Activated T-helper 2 cell treated with anti-CD3 and anti-CD28 coated beads, Interferon-gamma antibody, Interleukin-2, Interleukin-4, amounts not matched to agents 10 μg/mL and 5 μg/mL and 100 μg/mL, durations not matched to agents 14 hours and 24 hours and 36 hours (primary cell): ENCODE results near the gene FAM184B. TPM values are rescaled to one million over a fixed set of nuclear protein-coding genes. Genes with fewer than 3 reads are reported as not detected.
A peak's percentile ranks its signal among the peaks of the same experiment; 100 is the strongest.

ENCODE experiments used
- DNase-seq: peaks from one replicate; pipeline ENCODE4 v3.0.0; 2021; ENCODE audit warnings: low spot score
- H3K27ac Mint-ChIP-seq: one replicate; pipeline ENCODE4 v1.8.0; 2021; ENCODE audit warnings: mixed read lengths
- H3K27me3 Mint-ChIP-seq: one replicate; pipeline ENCODE4 v1.8.0; 2021; ENCODE audit warnings: low read depth, mixed read lengths
- H3K36me3 Mint-ChIP-seq: one replicate; pipeline ENCODE4 v1.8.0; 2021; ENCODE audit warnings: low read depth, mixed read lengths
- H3K4me1 Mint-ChIP-seq: one replicate; pipeline ENCODE4 v1.8.0; 2021; ENCODE audit warnings: low read depth, mixed read lengths
- H3K4me3 Mint-ChIP-seq: one replicate; pipeline ENCODE4 v1.8.0; 2021; ENCODE audit warnings: low read depth, mild to moderate bottlenecking, moderate library complexity, mixed read lengths
- H3K9me3 Mint-ChIP-seq: one replicate; pipeline ENCODE4 v1.8.0; 2021; ENCODE audit warnings: mixed read lengths
- intact Hi-C: fragments of 100-400 bp; cut with micrococcal nuclease; formaldehyde crosslinking; loops from one replicate; pipeline ENCODE4 v1.15.1; 2023
- total RNA-seq: library from RNA; stranded (reverse); gene quantifications from 2 replicates; pipeline ENCODE4 v1.2.3, GENCODE V29; 2022

The FAM184B gene
- total RNA-seq, 1 donor from 2014 or later, result not detected

DNA sequence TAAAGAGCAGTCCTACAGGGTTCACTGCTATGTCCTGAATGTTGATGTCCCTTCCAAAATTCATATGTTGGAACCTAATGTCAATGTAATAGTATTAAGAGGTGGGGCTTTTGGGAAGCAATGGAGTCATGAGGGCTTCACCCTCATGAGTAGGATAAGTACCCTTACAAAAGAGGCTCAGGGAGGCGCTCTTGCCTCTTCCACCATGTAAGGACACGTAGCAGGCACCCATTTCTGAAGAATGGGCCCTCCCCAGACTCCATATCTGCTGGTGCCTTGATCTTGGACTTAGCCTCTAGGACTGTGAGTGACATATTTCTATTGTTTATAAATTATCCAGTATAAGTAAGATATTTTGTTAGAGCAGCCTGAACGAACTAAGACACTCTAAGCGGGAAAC is 151.2 kb downstream of the FAM184B start:
- intact Hi-C loops, result loop anchor here (10.0 kb wide), 1 partner anchor 965 kb away; no protein-coding TSS in a partner anchor
- peaks cover 76% of the 10 kb centered on the region for H3K36me3 Mint-ChIP-seq
- H3K4me1 Mint-ChIP-seq, result no peaks in the 10 kb centered on the region
- no peak for DNase-seq
- no peaks in the 10 kb centered on the region for H3K9me3 Mint-ChIP-seq
- H3K27ac Mint-ChIP-seq, result no peak overlapping the region
- no peak overlapping the region for H3K4me3 Mint-ChIP-seq
- H3K27me3 Mint-ChIP-seq, result no peaks in the 10 kb centered on the region

DNA sequence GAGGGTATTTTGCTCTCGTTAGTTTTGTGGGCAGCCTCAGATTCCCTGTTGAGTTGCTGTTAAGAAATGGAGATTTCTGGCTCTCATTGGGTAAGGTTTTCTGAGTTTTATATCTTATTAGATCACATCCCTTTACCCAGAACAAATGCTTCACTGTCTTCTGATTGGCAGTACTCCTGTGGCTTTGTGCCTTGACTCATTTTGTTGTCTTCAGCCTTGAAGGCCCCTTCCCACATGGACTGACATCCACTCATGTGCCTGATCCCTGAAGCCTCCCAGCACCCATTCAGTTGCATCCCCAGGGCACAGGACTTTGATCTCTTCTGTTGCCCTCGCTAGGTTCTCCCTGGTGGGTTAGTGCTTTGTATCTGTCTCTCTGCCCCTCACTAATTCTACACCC is 156.6 kb downstream of the FAM184B start:
- intact Hi-C loops, result no loop called here
- Mint-ChIP-seq H3K9me3 (no peaks in the 10 kb centered on the region), H3K36me3 (peaks cover 89% of the 10 kb centered on the region), H3K27ac (no peak overlapping the region), H3K4me1 (peaks cover under 1% of the 10 kb centered on the region), H3K27me3 (no peaks in the 10 kb centered on the region), H3K4me3 (no peak overlapping the region)
- no peak for DNase-seq

DNA sequence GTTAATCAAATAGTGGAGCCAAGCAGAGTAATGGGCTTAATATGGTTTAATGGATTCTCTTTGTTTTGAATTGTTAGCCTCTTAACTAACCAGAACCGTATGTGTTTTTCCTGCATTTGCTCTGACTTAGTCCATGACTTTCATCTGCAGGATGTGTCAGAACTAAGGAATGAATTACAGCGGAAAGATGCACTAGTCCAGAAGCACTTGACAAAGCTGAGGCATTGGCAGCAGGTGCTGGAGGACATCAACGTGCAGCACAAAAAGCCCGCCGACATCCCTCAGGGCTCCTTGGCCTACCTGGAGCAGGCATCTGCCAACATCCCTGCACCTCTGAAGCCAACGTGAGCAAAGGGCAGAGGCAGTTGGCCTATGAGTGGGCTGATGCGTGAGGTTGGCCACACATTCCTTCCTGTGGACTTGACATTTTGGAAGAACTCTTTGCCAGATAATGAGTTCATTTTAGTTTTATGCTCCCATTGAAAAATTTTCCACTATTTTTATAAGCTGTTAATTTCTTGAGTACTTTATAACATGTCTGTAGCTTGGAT is 157.9 kb downstream of the FAM184B start:
- H3K27ac Mint-ChIP-seq, result no peak overlapping the region
- peaks cover 88% of the 10 kb centered on the region for H3K36me3 Mint-ChIP-seq
- intact Hi-C loops, result no loop called here
- no peaks in the 10 kb centered on the region for H3K9me3 Mint-ChIP-seq
- H3K4me3 Mint-ChIP-seq, result no peak overlapping the region
- no peaks in the 10 kb centered on the region for H3K27me3 Mint-ChIP-seq
- peaks cover 11% of the 10 kb centered on the region for H3K4me1 Mint-ChIP-seq
- DNase-seq, result no peak

DNA sequence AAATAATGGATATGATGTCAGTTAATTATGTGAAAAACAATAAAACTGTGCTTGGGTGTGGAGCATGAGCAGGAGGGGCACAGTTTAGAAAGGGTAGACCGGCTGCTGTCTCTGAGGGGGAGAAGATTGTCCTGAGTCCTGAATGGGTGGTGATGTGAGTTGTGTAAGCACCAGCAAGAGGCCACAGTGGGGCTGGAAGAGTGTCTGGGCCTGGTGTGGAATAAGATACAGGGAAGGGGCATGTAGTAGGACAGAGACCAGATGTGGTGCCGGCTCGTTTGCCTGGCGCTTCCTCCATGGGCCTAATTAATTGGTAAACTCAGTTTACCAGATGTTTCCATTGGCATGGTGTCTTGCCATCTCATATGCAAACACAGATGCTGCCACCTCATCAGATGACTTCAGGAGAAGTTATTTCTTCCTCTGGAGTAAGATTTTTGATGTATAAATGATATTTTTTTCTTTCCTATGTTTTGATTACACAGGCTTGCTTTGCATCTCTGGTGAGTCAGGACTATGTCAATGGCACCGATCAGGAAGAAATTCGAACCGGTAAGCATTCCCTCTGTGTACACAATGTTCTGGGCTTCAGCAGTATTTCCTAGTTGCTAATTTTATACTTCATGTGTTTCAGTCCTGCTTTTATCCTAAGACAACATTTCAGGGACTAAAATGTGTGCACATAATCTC is 161.9 kb downstream of the FAM184B start:
- DNase-seq, result no peak
- Mint-ChIP-seq H3K27me3 (no peaks in the 10 kb centered on the region), H3K9me3 (no peaks in the 10 kb centered on the region), H3K4me1 (peaks cover 23% of the 10 kb centered on the region), H3K27ac (peak overlapping the region; percentile 58), H3K36me3 (peaks cover 71% of the 10 kb centered on the region), H3K4me3 (no peak overlapping the region)
- intact Hi-C loops, result no loop called here

DNA sequence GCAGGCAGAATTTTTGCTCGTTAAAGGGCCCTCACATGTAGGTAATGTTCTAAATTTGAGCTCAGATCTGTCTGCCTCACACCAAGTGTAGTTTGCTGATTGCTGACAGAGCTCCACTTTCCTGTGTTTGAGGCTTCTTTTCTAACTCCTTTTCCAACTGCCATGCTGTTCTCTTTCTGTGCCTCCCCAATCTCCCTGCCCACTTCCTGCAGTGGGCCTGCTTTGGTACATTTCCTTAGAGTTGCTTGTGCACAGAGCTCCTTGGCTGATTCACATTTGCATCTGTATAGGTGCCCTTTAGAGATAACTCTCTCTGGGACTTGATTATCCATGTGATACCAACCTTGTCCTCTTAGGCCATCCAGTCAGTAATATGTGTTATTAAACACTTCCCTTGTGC is 162.5 kb downstream of the FAM184B start:
- Mint-ChIP-seq H3K27ac (peak overlapping the region; percentile 58), H3K4me3 (peak overlapping the region; percentile 17), H3K36me3 (peaks cover 65% of the 10 kb centered on the region), H3K4me1 (peaks cover 23% of the 10 kb centered on the region), H3K9me3 (no peaks in the 10 kb centered on the region), H3K27me3 (no peaks in the 10 kb centered on the region)
- intact Hi-C loops, result no loop called here
- DNase-seq, result no peak

DNA sequence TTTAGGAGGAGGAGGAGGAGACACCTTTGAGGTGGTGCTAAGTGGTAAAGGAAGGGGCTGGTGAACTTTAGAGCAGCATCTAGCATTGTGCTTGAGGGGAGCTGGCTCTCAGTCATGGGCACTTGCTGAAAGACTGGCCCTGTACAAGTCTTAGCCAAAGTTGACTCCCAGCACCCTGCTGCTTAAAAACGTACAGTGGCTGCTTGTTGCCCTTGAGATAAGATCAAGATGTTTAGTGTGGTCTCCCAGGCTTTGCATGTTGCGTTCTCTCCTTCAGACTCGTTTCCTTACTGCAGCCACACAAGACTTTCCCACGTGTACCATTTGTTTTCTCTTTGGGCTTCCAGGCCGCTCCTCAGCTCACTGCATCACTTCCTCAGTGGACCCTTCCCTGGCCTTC is 165.1 kb downstream of the FAM184B start:
- H3K27me3 Mint-ChIP-seq, result no peaks in the 10 kb centered on the region
- DNase-seq, result no peak
- intact Hi-C loops, result no loop called here
- H3K4me3 Mint-ChIP-seq, result peak overlapping the region; percentile 66
- peak overlapping the region; percentile 10 for H3K27ac Mint-ChIP-seq
- peaks cover 27% of the 10 kb centered on the region for H3K4me1 Mint-ChIP-seq
- H3K36me3 Mint-ChIP-seq, result peaks cover 39% of the 10 kb centered on the region
- no peaks in the 10 kb centered on the region for H3K9me3 Mint-ChIP-seq

DNA sequence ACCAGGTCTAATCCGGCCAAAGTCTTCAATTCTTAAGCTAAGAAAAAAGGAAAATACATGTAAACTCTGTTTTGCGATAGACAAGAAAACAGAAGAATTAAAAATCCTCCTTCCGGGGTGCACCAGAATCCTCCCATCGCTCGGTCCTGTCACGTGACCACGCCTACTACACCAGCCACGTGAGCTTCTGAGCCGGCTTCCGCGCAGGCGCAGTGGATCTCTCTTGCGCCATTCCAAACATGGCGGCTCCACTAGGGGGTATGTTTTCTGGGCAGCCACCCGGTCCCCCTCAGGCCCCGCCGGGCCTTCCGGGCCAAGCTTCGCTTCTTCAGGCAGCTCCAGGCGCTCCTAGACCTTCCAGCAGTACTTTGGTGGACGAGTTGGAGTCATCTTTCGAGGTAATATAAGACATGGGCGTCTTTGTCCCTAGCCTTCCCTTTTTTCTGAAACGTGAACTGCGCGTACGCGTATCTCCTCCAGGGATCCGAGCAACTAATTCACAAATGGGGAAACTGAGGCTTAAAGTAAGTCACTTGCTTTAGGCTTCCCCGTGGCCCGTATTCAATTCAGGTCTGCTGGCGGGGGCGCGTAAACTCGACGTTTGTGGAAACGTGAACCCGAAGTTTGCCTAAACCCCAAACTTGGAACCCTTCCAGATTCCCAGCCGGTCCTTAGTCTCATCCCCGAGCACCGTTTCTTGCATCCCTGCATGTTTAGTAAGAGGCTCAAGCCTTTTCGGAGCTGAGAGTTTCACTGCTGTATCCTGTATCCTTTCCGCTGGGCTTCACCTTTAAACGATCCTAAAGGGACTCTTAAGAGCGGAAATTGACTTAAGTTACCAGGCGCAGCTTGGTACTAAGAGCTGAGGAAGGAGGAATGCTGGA is 166.8 kb downstream of the FAM184B start, which contains the start of gene MED28:
Gene MED28 (plus strand): TSS at position 226 of the 884 bp plus-strand sequence. CDS start 14 bp downstream, at position 240.
- H3K27me3 Mint-ChIP-seq, result no peaks in the 10 kb centered on the region
- H3K27ac Mint-ChIP-seq, result peak within 1 kb of the TSS; percentile 91
- H3K9me3 Mint-ChIP-seq, result no peaks in the 10 kb centered on the region
- peaks cover 26% of the 10 kb centered on the region for H3K36me3 Mint-ChIP-seq
- H3K4me3 Mint-ChIP-seq, result peak within 1 kb of the TSS; percentile 90
- DNase-seq, result peak; percentile 92
- intact Hi-C loops, result loop anchor here (1.0 to 2.0 kb wide), 5 partner anchors 22 to 407 kb away; partner anchors contain the start of genes LAP3, LCORL and QDPR
- H3K4me1 Mint-ChIP-seq, result peaks cover 24% of the 10 kb centered on the region

DNA sequence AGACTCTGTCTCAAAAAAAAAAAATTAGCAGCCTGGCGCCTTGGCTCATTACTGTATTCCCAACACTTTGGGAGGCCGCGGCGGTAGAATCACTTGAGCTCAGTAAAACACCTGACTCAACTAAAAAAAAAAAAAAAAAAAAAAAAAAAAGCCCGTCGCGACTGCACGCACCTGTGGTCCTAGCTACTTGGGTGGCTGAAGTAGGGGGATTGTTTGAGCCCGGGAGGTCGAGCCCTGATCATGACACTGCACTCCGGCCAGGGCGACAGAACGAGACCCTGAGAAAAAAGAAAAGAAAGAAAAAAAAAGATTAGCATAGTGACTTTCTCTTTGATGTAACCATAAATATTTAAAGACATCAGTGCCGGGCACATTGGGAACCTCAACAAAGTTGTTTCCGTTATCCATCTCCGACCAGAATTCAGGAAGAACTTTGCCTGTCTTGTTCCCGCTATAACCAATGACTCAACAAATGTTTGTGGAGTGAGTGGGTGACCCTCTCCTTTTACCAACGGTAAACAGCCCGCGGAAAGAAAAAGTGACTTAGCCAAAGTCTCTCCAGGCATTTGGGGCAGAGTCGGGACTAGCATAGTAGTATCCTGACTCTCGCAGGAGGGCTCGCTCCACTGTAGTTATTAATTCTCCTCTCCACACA is 167.5 kb downstream of the FAM184B start:
- peaks cover 18% of the 10 kb centered on the region for H3K4me1 Mint-ChIP-seq
- DNase-seq, result peak; percentile 12
- peak overlapping the region; percentile 91 for H3K27ac Mint-ChIP-seq
- peaks cover 19% of the 10 kb centered on the region for H3K36me3 Mint-ChIP-seq
- no peaks in the 10 kb centered on the region for H3K27me3 Mint-ChIP-seq
- no peaks in the 10 kb centered on the region for H3K9me3 Mint-ChIP-seq
- intact Hi-C loops, result loop anchor here (1.0 to 2.0 kb wide), 5 partner anchors 23 to 407 kb away; partner anchors contain the start of genes LAP3, LCORL and QDPR
- H3K4me3 Mint-ChIP-seq, result peak overlapping the region; percentile 90

DNA sequence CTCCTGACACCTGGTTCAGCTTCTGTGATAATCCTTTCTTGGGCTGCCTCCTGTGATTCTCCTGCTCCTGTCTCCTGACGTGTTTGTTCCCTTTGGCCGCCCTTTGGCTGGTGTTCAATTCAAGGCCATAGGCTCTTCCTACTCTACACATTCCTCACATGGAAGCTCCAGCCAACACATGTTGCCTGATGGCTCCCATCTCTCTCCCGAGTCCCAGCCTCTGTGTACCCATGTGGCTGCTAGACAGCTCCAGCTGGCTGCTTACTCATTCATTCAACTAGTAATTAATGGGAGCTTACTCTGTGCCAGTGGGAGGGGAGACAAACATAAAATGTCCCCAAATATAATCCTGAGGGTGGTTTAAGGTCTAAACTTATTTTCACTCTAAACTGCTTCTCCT is 176.2 kb downstream of the FAM184B start:
- Mint-ChIP-seq H3K27me3 (no peaks in the 10 kb centered on the region), H3K36me3 (peaks cover 41% of the 10 kb centered on the region), H3K4me1 (no peaks in the 10 kb centered on the region), H3K9me3 (no peaks in the 10 kb centered on the region), H3K4me3 (no peak overlapping the region), H3K27ac (no peak overlapping the region)
- DNase-seq, result no peak
- intact Hi-C loops, result no loop called here

DNA sequence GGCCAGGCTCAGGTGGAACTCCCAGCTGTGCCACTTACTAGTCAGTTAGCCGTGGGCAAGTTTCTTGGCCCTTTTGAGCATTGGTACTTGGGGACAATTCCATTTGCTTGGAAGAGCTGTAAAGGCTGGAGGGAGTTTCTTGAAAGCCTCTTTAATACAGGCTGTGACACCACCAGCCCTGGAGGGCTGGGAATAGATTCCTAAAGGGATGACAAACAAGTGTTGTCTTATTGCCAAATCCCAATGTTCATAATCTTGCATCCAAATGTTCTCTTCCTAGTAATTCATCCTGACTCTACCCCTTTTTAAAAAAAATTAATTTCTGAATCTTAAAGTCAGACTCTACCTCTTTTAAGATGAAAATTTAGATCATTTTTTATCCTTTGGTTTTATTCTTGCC is 181.6 kb downstream of the FAM184B start:
- Mint-ChIP-seq H3K36me3 (peaks cover 46% of the 10 kb centered on the region), H3K9me3 (no peaks in the 10 kb centered on the region), H3K27me3 (no peaks in the 10 kb centered on the region), H3K27ac (no peak overlapping the region), H3K4me3 (no peak overlapping the region), H3K4me1 (no peaks in the 10 kb centered on the region)
- intact Hi-C loops, result no loop called here
- DNase-seq, result no peak

DNA sequence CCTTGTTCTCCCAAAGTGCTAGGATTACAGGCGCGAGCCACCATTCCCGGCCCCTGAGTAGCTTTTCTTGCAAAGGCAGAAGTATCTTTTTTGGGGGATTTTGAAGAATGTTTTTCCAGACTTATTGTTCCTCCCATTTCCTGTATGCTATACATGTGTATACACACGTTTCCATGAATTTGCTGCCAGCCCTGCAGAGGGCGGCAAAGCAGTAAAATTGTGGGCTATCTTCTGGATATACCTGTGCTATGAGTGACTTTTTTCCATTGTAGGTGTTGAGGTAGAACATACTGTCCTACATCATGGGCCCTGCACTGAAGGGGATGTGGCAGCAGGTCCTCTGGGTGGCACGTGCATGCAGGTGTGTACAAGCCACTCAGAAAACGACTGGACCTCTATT is 183.9 kb downstream of the FAM184B start:
- Mint-ChIP-seq H3K27ac (no peak overlapping the region), H3K36me3 (peaks cover 53% of the 10 kb centered on the region), H3K4me3 (no peak overlapping the region), H3K4me1 (peaks cover 8% of the 10 kb centered on the region), H3K9me3 (no peaks in the 10 kb centered on the region), H3K27me3 (no peaks in the 10 kb centered on the region)
- intact Hi-C loops, result no loop called here
- DNase-seq, result no peak

DNA sequence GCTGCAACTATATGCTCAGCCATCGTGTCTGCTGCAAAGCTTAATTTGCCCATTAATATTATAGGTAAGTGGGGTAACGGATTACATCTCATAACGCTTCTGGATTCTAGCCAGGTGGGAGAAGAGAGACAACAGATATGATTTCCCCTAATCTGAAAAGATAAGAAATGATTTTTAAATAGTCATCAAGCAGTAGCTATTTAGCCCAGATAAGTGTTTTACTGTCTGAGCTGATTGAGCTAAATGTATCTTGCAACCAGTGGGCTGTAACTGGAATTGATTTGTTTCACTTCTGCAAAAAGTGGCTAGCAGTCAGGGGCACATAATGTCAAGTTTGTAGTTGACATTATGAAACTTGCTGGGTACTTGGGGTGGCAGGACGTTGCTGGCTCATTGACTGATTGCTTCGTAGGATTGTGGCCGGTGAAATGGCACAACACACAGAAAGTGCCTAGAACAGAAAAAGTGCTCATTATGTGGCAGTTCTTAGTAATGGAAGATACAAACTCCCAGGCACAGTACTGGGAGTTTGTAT is 185.9 kb downstream of the FAM184B start:
- no peak overlapping the region for H3K4me3 Mint-ChIP-seq
- H3K36me3 Mint-ChIP-seq, result peaks cover 60% of the 10 kb centered on the region
- no peak for DNase-seq
- peaks cover 13% of the 10 kb centered on the region for H3K4me1 Mint-ChIP-seq
- no peaks in the 10 kb centered on the region for H3K27me3 Mint-ChIP-seq
- no peak overlapping the region for H3K27ac Mint-ChIP-seq
- no peaks in the 10 kb centered on the region for H3K9me3 Mint-ChIP-seq
- intact Hi-C loops, result no loop called here
